CD14-positive monocyte (primary cell): ENCODE results near the gene SLC4A11. TPM values are rescaled to one million over a fixed set of nuclear protein-coding genes. Genes with fewer than 3 reads are reported as not detected.

ENCODE experiments used
- DNase-seq, 3 donors: peaks; one replicate each; pipeline ENCODE4 v3.0.0-alpha.2; 2011 to 2022
- H2AFZ ChIP-seq: 2 replicates; pipeline ENCODE4 v1.6.0; 2012; ENCODE audit warnings: mild to moderate bottlenecking, low read depth, low read length, inconsistent platforms; ENCODE audit not compliant: insufficient read depth, poor library complexity, severe bottlenecking
- H3K27ac ChIP-seq, 2 donors: 1 replicate in 1 of 2; 2 replicates in 1 of 2; pipeline ENCODE4 v1.5.1; 2012 to 2013; ENCODE audit warnings: low read length in 2 of 2, control low read depth in 1 of 2, inconsistent platforms in 1 of 2, low read depth in 1 of 2, mild to moderate bottlenecking in 1 of 2
- H3K27me3 ChIP-seq, 2 donors: one replicate each; pipeline versions ENCODE4 v1.6.0 to v1.6.1; 2011 to 2013; ENCODE audit warnings: low read length in 2 of 2; ENCODE audit not compliant: control insufficient read depth in 2 of 2, insufficient read depth in 2 of 2
- H3K36me3 ChIP-seq, 2 donors: replicated peaks in 1 of 2; 1 replicate in 1 of 2; 2 replicates in 1 of 2; pipeline versions ENCODE4 v1.5.1 to v1.6.1; 2012 to 2013; ENCODE audit warnings: low read length in 2 of 2, control low read depth in 1 of 2, inconsistent platforms in 1 of 2, mild to moderate bottlenecking in 1 of 2; ENCODE audit not compliant: insufficient read depth in 2 of 2, control insufficient read depth in 1 of 2
- H3K4me1 ChIP-seq, 2 donors: 1 replicate in 1 of 2; 2 replicates in 1 of 2; pipeline versions ENCODE4 v1.5.1 to v1.6.1; 2012 to 2013; ENCODE audit warnings: low read length in 2 of 2, control low read depth in 1 of 2, inconsistent platforms in 1 of 2, mild to moderate bottlenecking in 1 of 2, moderate library complexity in 1 of 2; ENCODE audit not compliant: insufficient read depth in 2 of 2, control insufficient read depth in 1 of 2
- H3K4me2 ChIP-seq: replicated peaks from 2 replicates; pipeline ENCODE3; 2012; ENCODE audit warnings: low read length, moderate library complexity, mild to moderate bottlenecking; ENCODE audit not compliant: poor library complexity, severe bottlenecking; ENCODE audit errors: extremely low read depth
- H3K4me3 ChIP-seq, 3 experiments: fragments of 200-600 bp in 1 of 3; sonication (generic) in 1 of 3; replicated peaks in 1 of 3; 1 replicate in 2 of 3; 2 replicates in 1 of 3; pipeline ENCODE4 v1.5.1; 2011 to 2013; ENCODE audit warnings: low read length in 3 of 3, mild to moderate bottlenecking in 3 of 3, control low read depth in 2 of 3, low read depth in 2 of 3, inconsistent platforms in 1 of 3, moderate library complexity in 1 of 3
- H3K79me2 ChIP-seq: 2 replicates; pipeline ENCODE4 v1.6.0; 2012; ENCODE audit warnings: mild to moderate bottlenecking, control low read depth, inconsistent platforms, low read length, moderate library complexity; ENCODE audit not compliant: insufficient read depth
- H3K9ac ChIP-seq: 2 replicates; pipeline ENCODE4 v1.6.0; 2017; ENCODE audit warnings: low read length, mild to moderate bottlenecking; ENCODE audit not compliant: insufficient read depth, poor library complexity, severe bottlenecking
- H3K9me3 ChIP-seq, 2 donors: replicated peaks in 1 of 2; 1 replicate in 1 of 2; 2 replicates in 1 of 2; pipeline versions ENCODE4 v1.5.1 to v1.6.1; 2012 to 2013; ENCODE audit warnings: low read length in 2 of 2, control low read depth in 1 of 2; ENCODE audit not compliant: control insufficient read depth in 1 of 2, insufficient read depth in 1 of 2
- H4K20me1 ChIP-seq: 2 replicates; pipeline ENCODE4 v1.6.0; 2012; ENCODE audit warnings: mild to moderate bottlenecking, low read length, control low read depth, moderate library complexity; ENCODE audit not compliant: insufficient read depth
- H3K27ac Mint-ChIP-seq, 7 donors: one replicate each; pipeline ENCODE4 v1.8.0; 2020; ENCODE audit warnings: mild to moderate bottlenecking in 7 of 7, mixed read lengths in 7 of 7, moderate library complexity in 6 of 7, inconsistent platforms in 2 of 7
- H3K27me3 Mint-ChIP-seq, 3 donors: one replicate each; pipeline ENCODE4 v1.8.0; 2021 to 2022; ENCODE audit warnings: low read depth in 3 of 3, mild to moderate bottlenecking in 3 of 3, mixed read lengths in 3 of 3, moderate library complexity in 3 of 3, inconsistent platforms in 1 of 3
- H3K36me3 Mint-ChIP-seq, 2 donors: one replicate each; pipeline ENCODE4 v1.8.0; 2020; ENCODE audit warnings: mixed read lengths in 2 of 2, inconsistent platforms in 1 of 2, mild to moderate bottlenecking in 1 of 2
- H3K4me1 Mint-ChIP-seq: one replicate; pipeline ENCODE4 v1.8.0; 2020; ENCODE audit warnings: mild to moderate bottlenecking, mixed read lengths
- H3K4me3 Mint-ChIP-seq, 2 donors: one replicate each; pipeline ENCODE4 v1.8.0; 2020; ENCODE audit warnings: mild to moderate bottlenecking in 2 of 2, mixed read lengths in 2 of 2, moderate library complexity in 1 of 2
- H3K9me3 Mint-ChIP-seq, 7 donors: one replicate each; pipeline ENCODE4 v1.8.0; 2020 to 2022; ENCODE audit warnings: mixed read lengths in 7 of 7, mild to moderate bottlenecking in 6 of 7, moderate library complexity in 6 of 7, inconsistent platforms in 2 of 7
- WGBS: methylation state at CpG from one replicate; pipeline ENCODE4 v1.1.5; 2013; ENCODE audit warnings: missing lambda C conversion rate; ENCODE audit not compliant: insufficient coverage; 5-methylcytosine and 5-hydroxymethylcytosine counted together
- intact Hi-C, 2 donors: fragments of 100-400 bp; cut with micrococcal nuclease; formaldehyde crosslinking; loops; one replicate each; pipeline versions ENCODE4 v1.15.0 to v1.15.1; 2023
- polyA plus RNA-seq, 3 donors: library from polyadenylated mRNA; depleted of rRNA in 1 of 3; unstranded in 2 of 3; stranded (reverse) in 1 of 3; fragments of 300-500 nt in 2 of 3; fragments of >200 nt in 1 of 3; fragmentation: Illumina TruSeq in 2 of 3; gene quantifications; 1 replicate in 2 of 3; 2 replicates in 1 of 3; pipeline ENCODE4 v1.2.3, GENCODE V29; 2012 to 2021
- TF ChIP-seq, protein P1 (sequence below): fragments of 200-600 bp; IDR thresholded peaks from one replicate; pipeline ENCODE4 v1.8.0; 2022; ENCODE audit warnings: antibody characterized with exemption, mild to moderate bottlenecking

Gene SLC4A11
- polyA plus RNA-seq, 3 donors = 0.11 to 0.33 TPM; not detected in 1

DNA sequence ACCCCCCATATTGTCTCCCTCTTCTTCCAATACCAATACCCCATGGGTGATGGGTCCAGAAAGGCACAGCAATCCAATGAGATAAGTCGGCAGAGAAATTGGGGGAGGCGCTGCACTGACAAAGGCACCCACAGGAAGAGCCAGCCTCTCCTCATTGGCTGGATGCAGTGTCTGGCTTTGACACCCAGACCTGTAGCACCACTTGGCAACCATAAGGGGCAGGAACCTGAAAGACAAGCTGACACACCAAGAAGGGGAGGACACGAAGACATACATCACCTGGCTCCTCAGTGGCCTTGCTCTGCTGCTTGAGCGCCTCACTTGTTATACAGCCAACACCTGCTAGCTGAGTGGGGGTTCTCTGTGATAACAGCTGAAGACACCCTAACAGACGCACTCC, 19.4 kb upstream of the SLC4A11 start:
- H3K27ac ChIP-seq = no peak overlapping the region
- no peak overlapping the region for H3K4me3 ChIP-seq
- Mint-ChIP-seq H3K9me3 (peaks cover 0 to 2% (median 0%) of the 10 kb centered on the region in 7 donors), H3K27me3 (peaks cover 0 to 5% (median 0%) of the 10 kb centered on the region in 3 donors), H3K36me3 (peaks cover 68 to 90% of the 10 kb centered on the region in 2 donors), H3K4me3 (no peak overlapping the region), H3K4me1 (no peaks in the 10 kb centered on the region), H3K27ac (no peak overlapping the region)
- H3K4me1 ChIP-seq = no peaks in the 10 kb centered on the region
- no peak overlapping the region for H2AFZ ChIP-seq
- H3K27me3 ChIP-seq = no peaks in the 10 kb centered on the region
- no peaks in the 10 kb centered on the region for H3K9me3 ChIP-seq
- peaks cover 61 to 88% of the 10 kb centered on the region in 2 donors for H3K36me3 ChIP-seq
- intact Hi-C loops = no loop called here
- 100% methylated on average over 1 of the region's 5 CpGs for WGBS
- TF ChIP-seq, protein P1, sequence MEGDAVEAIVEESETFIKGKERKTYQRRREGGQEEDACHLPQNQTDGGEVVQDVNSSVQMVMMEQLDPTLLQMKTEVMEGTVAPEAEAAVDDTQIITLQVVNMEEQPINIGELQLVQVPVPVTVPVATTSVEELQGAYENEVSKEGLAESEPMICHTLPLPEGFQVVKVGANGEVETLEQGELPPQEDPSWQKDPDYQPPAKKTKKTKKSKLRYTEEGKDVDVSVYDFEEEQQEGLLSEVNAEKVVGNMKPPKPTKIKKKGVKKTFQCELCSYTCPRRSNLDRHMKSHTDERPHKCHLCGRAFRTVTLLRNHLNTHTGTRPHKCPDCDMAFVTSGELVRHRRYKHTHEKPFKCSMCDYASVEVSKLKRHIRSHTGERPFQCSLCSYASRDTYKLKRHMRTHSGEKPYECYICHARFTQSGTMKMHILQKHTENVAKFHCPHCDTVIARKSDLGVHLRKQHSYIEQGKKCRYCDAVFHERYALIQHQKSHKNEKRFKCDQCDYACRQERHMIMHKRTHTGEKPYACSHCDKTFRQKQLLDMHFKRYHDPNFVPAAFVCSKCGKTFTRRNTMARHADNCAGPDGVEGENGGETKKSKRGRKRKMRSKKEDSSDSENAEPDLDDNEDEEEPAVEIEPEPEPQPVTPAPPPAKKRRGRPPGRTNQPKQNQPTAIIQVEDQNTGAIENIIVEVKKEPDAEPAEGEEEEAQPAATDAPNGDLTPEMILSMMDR = no peak
- no peak for DNase-seq
- H3K79me2 ChIP-seq = no peaks in the 10 kb centered on the region
- no peak overlapping the region for H3K9ac ChIP-seq
- H3K4me2 ChIP-seq = no peak overlapping the region
- H4K20me1 ChIP-seq = no peaks in the 10 kb centered on the region

DNA sequence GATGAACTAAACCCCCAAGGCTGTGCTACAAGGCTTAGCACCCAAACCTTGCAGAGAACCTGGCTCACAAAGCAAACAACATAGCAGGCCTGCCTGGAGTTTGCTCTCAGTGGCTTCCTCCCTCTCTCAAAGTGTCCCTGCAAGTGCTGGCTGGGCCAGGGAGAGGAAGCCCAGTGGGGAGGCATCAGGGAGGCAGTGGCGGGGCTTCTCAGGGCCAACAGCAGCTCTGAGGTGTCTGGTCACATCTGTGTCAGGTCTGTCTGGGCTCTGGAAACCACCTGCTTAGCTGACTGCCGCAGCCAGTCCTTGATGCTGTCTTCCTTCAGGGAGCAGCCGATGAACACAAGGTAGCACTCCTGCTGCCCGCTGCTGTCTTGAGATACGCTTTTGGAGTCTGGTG, 16.7 kb upstream of the SLC4A11 start:
- no peak overlapping the region for H3K27ac Mint-ChIP-seq
- Histone ChIP-seq H3K9me3 (no peaks in the 10 kb centered on the region), H3K27me3 (peaks cover 0 to 2% of the 10 kb centered on the region in 2 donors), H3K9ac (no peak overlapping the region), H4K20me1 (no peaks in the 10 kb centered on the region), H3K79me2 (no peaks in the 10 kb centered on the region), H3K36me3 (peaks cover 68 to 92% of the 10 kb centered on the region in 2 donors), H2AFZ (no peak overlapping the region), H3K4me1 (no peaks in the 10 kb centered on the region), H3K27ac (no peak overlapping the region), H3K4me3 (no peak overlapping the region), H3K4me2 (no peak overlapping the region)
- intact Hi-C loops = no loop called here
- H3K27me3 Mint-ChIP-seq = peaks cover 4 to 6% (median 5%) of the 10 kb centered on the region in 3 donors
- H3K36me3 Mint-ChIP-seq = peaks cover 78 to 95% of the 10 kb centered on the region in 2 donors
- TF ChIP-seq, protein P1 = no peak
- H3K4me3 Mint-ChIP-seq = no peak overlapping the region
- WGBS = 98% methylated on average over 5 of the region's 5 CpGs
- H3K9me3 Mint-ChIP-seq = peaks cover 0 to 2% (median 0%) of the 10 kb centered on the region in 7 donors
- no peaks in the 10 kb centered on the region for H3K4me1 Mint-ChIP-seq
- no peak for DNase-seq
